T-helper 1 cell treated with Interleukin-12 subunit alpha and Interleukin-12 subunit beta and Interleukin-4 antibody, amounts not matched to agents 30 ng/mL and 1 ng/mL, for 36 hours (primary cell): Measurements from ENCODE around the gene KRTAP19-4. TPM values are rescaled to one million over a fixed set of nuclear protein-coding genes. Genes with fewer than 3 reads are reported as not detected.

Experiments
- total RNA-seq: library from RNA; stranded (reverse); gene quantifications from 2 replicates; pipeline ENCODE4 v1.2.3, GENCODE V29; 2022

KRTAP19-4 gene
- total RNA-seq, 1 donor from 2014 or later = not detected

Other genes with a start within 250 kb of the KRTAP19-4 start
- not detected in 2 replicates for gene KRTAP24-1, start 214.2 kb downstream of the KRTAP19-4 start, total RNA-seq
- gene KRTAP25-1, start 207.7 kb downstream of the KRTAP19-4 start, total RNA-seq = not detected in 2 replicates
- gene KRTAP26-1, start 176.8 kb downstream of the KRTAP19-4 start, total RNA-seq = not detected in 2 replicates
- not detected in 2 replicates for gene KRTAP27-1, start 159.5 kb downstream of the KRTAP19-4 start, total RNA-seq
- gene KRTAP23-1, start 148.6 kb downstream of the KRTAP19-4 start, total RNA-seq = not detected in 2 replicates
- gene KRTAP13-2, start 124.9 kb downstream of the KRTAP19-4 start, total RNA-seq = not detected in 2 replicates
- gene KRTAP13-1, start 101.1 kb downstream of the KRTAP19-4 start, total RNA-seq = not detected in 2 replicates
- not detected in 2 replicates for gene KRTAP13-3, start 71.2 kb downstream of the KRTAP19-4 start, total RNA-seq
- gene KRTAP13-4, start 66.9 kb downstream of the KRTAP19-4 start, total RNA-seq = not detected in 2 replicates
- not detected in 2 replicates for gene KRTAP15-1, start 56.9 kb downstream of the KRTAP19-4 start, total RNA-seq
- gene KRTAP19-1, start 16.8 kb downstream of the KRTAP19-4 start, total RNA-seq = not detected in 2 replicates
- gene KRTAP19-2, start 9.7 kb downstream of the KRTAP19-4 start, total RNA-seq = not detected in 2 replicates
- not detected in 2 replicates for gene KRTAP19-3, start 5.2 kb downstream of the KRTAP19-4 start, total RNA-seq
- not detected in 2 replicates for gene KRTAP19-5, start 5.0 kb upstream of the KRTAP19-4 start, total RNA-seq
- not detected in 2 replicates for gene KRTAP19-6, start 44.7 kb upstream of the KRTAP19-4 start, total RNA-seq
- gene KRTAP19-7, start 64.1 kb upstream of the KRTAP19-4 start, total RNA-seq = not detected in 2 replicates
- gene KRTAP22-2, start 93.2 kb upstream of the KRTAP19-4 start, total RNA-seq = not detected in 2 replicates
- not detected in 2 replicates for gene KRTAP6-3, start 95.3 kb upstream of the KRTAP19-4 start, total RNA-seq
- gene KRTAP6-2, start 101.7 kb upstream of the KRTAP19-4 start, total RNA-seq = not detected in 2 replicates
- not detected in 2 replicates for gene KRTAP22-1, start 103.9 kb upstream of the KRTAP19-4 start, total RNA-seq
- not detected in 2 replicates for gene KRTAP6-1, start 116.8 kb upstream of the KRTAP19-4 start, total RNA-seq
- not detected in 2 replicates for gene KRTAP20-1, start 119.3 kb upstream of the KRTAP19-4 start, total RNA-seq
- not detected in 2 replicates for gene KRTAP20-4, start 123.5 kb upstream of the KRTAP19-4 start, total RNA-seq
- not detected in 2 replicates for gene KRTAP20-2, start 138.0 kb upstream of the KRTAP19-4 start, total RNA-seq
- gene KRTAP20-3, start 145.7 kb upstream of the KRTAP19-4 start, total RNA-seq = not detected in 2 replicates
- gene KRTAP21-3, start 221.6 kb upstream of the KRTAP19-4 start, total RNA-seq = not detected in 2 replicates